Left kidney (tissue), 2 donors: ENCODE data around the gene ROBO3. TPM values are rescaled to one million over a fixed set of nuclear protein-coding genes. Genes with fewer than 3 reads are reported as not detected.

ENCODE experiments used
- DNase-seq: peaks from one replicate; pipeline ENCODE4 v3.0.0-alpha.2; 2013
- polyA plus RNA-seq: library from polyadenylated mRNA; unstranded; fragments of 120-200 nt; gene quantifications from one replicate; pipeline ENCODE4 v1.2.1, GENCODE V29; 2013; ENCODE audit not compliant: insufficient read length

The ROBO3 gene
- polyA plus RNA-seq, 1 donor, result 27.8 TPM

DNA sequence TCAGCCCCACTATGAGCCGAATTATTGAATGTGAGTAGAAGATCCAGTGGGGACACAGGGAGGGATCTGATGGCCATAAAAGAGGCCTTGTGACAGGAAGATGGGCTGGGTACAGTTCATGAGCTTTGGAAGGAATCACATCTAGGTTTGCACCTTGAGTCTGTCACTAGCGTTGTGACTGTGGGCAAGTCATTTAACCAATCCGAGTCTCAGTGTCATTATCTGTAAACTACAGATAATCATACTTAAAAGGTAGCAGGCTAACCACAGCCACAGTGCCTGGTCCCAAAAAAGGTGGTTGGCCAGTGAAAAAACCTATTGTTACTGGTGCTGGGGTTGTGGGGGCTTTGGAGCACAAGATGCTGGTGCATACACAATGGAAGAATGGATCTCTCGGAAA, 57.6 kb downstream of the ROBO3 start:
- no peak for DNase-seq

DNA sequence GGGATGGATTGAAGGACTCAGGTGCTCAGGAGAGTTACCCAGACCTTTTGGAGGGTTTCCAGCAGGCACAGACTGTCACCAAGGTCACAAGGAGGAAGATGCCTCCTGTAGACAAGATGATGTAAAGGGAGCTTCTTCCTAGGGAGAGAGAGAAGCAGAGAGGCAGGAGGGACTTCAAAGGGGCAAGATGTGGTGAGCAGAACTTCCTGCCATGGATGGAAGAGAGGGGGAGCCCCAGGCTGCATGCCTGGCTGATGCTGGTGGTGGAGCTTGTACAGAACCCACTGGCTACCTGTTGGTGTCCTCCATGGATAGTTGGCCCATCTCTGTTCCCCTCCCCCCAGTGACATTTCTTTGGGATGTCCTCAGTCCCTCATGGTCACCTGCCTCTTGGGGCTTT, 58.1 kb downstream of the ROBO3 start:
- no peak for DNase-seq

DNA sequence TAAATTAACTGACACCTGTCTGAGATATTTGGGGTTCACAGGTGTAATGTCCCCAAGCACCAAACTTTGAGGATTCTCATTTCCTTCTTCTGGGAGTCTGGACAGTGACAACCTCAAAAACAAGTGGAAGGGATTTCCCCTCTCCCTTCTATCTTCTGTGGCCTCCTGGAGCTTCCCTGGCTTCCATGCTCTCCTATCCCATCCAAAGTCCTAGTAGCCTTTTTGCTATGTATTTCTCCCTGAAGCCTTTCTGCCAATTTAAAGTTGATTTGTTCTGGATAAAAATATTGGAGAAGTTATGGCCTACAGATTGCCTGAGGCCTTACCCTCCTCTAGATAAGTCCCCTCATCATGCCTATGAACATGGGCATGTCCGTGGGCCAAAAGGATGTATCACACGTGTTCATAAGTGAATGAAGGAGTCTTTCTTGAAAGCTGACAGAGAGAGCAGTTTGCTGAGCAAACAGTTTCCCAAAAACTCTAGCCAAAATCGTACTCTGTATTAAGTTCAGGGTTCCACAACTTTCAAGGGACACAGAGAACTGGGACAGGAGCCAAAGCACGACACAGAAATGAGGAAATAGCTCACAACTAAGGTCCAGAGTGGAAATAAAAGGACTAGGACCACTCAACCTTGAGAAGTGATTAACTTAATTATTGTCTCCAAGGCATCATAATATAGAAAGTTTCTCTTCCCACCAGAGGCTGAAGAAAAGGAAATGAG, 63.9 kb downstream of the ROBO3 start:
- no peak for DNase-seq

DNA sequence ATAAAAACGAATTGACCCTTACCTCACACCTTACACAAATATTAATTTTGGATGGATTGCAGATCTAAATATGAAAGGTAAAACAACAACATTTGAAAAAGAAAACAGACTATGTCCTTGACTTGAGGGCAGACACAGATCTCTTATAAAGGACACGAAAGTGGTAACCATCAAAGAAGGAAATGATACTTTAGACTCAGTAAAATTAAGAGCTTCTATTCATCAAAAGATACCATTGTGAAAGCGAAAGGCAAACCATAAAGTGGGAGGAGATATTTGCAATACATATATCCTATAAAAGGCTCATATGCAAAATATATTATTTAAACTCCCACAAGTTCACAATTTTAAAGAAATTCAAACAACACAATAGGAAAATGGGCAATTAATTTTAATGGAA, 65.6 kb downstream of the ROBO3 start:
- no peak for DNase-seq

Other genes starting within 250 kb of the ROBO3 start
- gene TBRG1, start 242.6 kb upstream of the ROBO3 start, polyA plus RNA-seq, result 38.8 TPM
- 31.5 TPM for gene SIAE, start 191.7 kb upstream of the ROBO3 start, polyA plus RNA-seq
- 25.3 TPM for gene SPA17, start 191.5 kb upstream of the ROBO3 start, polyA plus RNA-seq
- gene NRGN, start 125.5 kb upstream of the ROBO3 start, polyA plus RNA-seq, result 13.6 TPM
- 8.5 TPM for gene VSIG2, start 113.2 kb upstream of the ROBO3 start, polyA plus RNA-seq
- 55.2 TPM for gene ESAM, start 103.1 kb upstream of the ROBO3 start, polyA plus RNA-seq
- gene MSANTD2, start 65.0 kb upstream of the ROBO3 start, polyA plus RNA-seq, result 49.5 TPM
- 15.7 TPM for gene ROBO4, start 32.4 kb downstream of the ROBO3 start, polyA plus RNA-seq
- 1.7 TPM for gene HEPN1, start 53.8 kb downstream of the ROBO3 start, polyA plus RNA-seq
- 2.2 TPM for gene HEPACAM, start 70.6 kb downstream of the ROBO3 start, polyA plus RNA-seq
- 5.6 TPM for gene CCDC15, start 88.8 kb downstream of the ROBO3 start, polyA plus RNA-seq
- 2.4 TPM for gene SLC37A2, start 197.9 kb downstream of the ROBO3 start, polyA plus RNA-seq
- gene TMEM218, start 246.2 kb downstream of the ROBO3 start, polyA plus RNA-seq, result 59.5 TPM